DND-41 (cell line): Measurements from ENCODE around the gene TST.

ENCODE experiments used
- ATAC-seq: fragments of 200-7000 bp; cut with Tn5 transposase; 3 replicates; pipeline ENCODE4 v1.9.1; 2021; ENCODE audit warnings: low read depth; ENCODE audit not compliant: insufficient read depth
- DNase-seq: peaks from one replicate; pipeline ENCODE4 v3.0.0-alpha.2; 2020
- H2AFZ ChIP-seq: 2 replicates; pipeline ENCODE4 v1.6.0; 2012; ENCODE audit warnings: low read depth, low read length
- H3K27ac ChIP-seq: 2 replicates; pipeline ENCODE4 v1.5.1; 2012; ENCODE audit warnings: low read length, inconsistent platforms
- H3K27me3 ChIP-seq: fragments of 200-600 bp; sonication (generic); 2 replicates; pipeline ENCODE4 v1.6.0; 2012; ENCODE audit warnings: low read length, mild to moderate bottlenecking, inconsistent platforms; ENCODE audit not compliant: insufficient read depth, poor library complexity
- H3K36me3 ChIP-seq: 2 replicates; pipeline ENCODE4 v1.5.1; 2012; ENCODE audit warnings: low read length, inconsistent platforms; ENCODE audit not compliant: insufficient read depth
- H3K4me1 ChIP-seq: 2 replicates; pipeline ENCODE4 v1.5.1; 2012; ENCODE audit warnings: mild to moderate bottlenecking, low read length; ENCODE audit not compliant: insufficient read depth
- H3K4me2 ChIP-seq: 2 replicates; pipeline ENCODE4 v1.6.0; 2012; ENCODE audit warnings: mild to moderate bottlenecking, moderate library complexity, low read length, inconsistent platforms; ENCODE audit not compliant: insufficient read depth
- H3K4me3 ChIP-seq, 2 experiments: fragments of 200-600 bp in 1 of 2; shearing (Covaris generic) in 1 of 2; 2 replicates each; pipeline ENCODE4 v1.5.1; 2012 to 2016; ENCODE audit warnings: inconsistent platforms in 2 of 2, low read length in 2 of 2, mild to moderate bottlenecking in 2 of 2, low read depth in 1 of 2, moderate library complexity in 1 of 2
- H3K79me2 ChIP-seq: 2 replicates; pipeline ENCODE4 v1.6.0; 2012; ENCODE audit warnings: low read length, inconsistent platforms; ENCODE audit not compliant: insufficient read depth
- H3K9ac ChIP-seq: 2 replicates; pipeline ENCODE4 v1.6.0; 2012; ENCODE audit warnings: low read depth, mild to moderate bottlenecking, inconsistent platforms, low read length, moderate library complexity
- H3K9me3 ChIP-seq: 2 replicates; pipeline ENCODE4 v1.5.1; 2012; ENCODE audit warnings: low read length, moderate library complexity, mild to moderate bottlenecking, inconsistent platforms; ENCODE audit not compliant: insufficient read depth, severe bottlenecking
- H4K20me1 ChIP-seq: 2 replicates; pipeline ENCODE4 v1.6.0; 2012; ENCODE audit warnings: low read length; ENCODE audit not compliant: insufficient read depth
- CTCF ChIP-seq: IDR thresholded peaks from 2 replicates; pipeline ENCODE4 v1.5.1; 2012; ENCODE audit warnings: borderline replicate concordance, low read length, moderate library complexity, mild to moderate bottlenecking; ENCODE audit not compliant: poor library complexity, severe bottlenecking; ENCODE audit errors: extremely low read depth
- EZH2 ChIP-seq: IDR thresholded peaks from 3 replicates; pipeline ENCODE4 v1.6.1; 2012; ENCODE audit warnings: borderline replicate concordance, low read depth, mild to moderate bottlenecking, moderate library complexity, low read length, inconsistent platforms; ENCODE audit not compliant: severe bottlenecking

The TST gene

GRCh38 chr22:36964106-36964505 is 55.1 kb downstream of the TST start:
- Histone ChIP-seq H4K20me1 (no peaks in the 10 kb centered on the region), H2AFZ (no peak overlapping the region), H3K9me3 (no peaks in the 10 kb centered on the region)

GRCh38 chr22:36963302-36963701 is 55.9 kb downstream of the TST start:
- no peak overlapping the region for H2AFZ ChIP-seq
- no peak for TF ChIP-seq CTCF
- no peak for TF ChIP-seq EZH2

More at GRCh38 chr22:36964106-36964505, 55.1 kb downstream of the TST start:
- Histone ChIP-seq H3K36me3 (no peaks in the 10 kb centered on the region), H3K27ac (no peak overlapping the region), H3K4me3 (no peak overlapping the region), H3K9ac (no peak overlapping the region), H3K4me2 (no peak overlapping the region), H3K4me1 (no peaks in the 10 kb centered on the region), H3K79me2 (no peaks in the 10 kb centered on the region), H3K27me3 (peaks cover 13% of the 10 kb centered on the region)
- ATAC-seq = no peak
- TF ChIP-seq CTCF (no peak), EZH2 (no peak)
- no peak for DNase-seq

GRCh38 chr22:36961626-36962025 is 57.6 kb downstream of the TST start:
- Histone ChIP-seq H3K27ac (no peak overlapping the region), H3K4me3 (no peak overlapping the region), H3K79me2 (no peaks in the 10 kb centered on the region), H3K36me3 (no peaks in the 10 kb centered on the region), H3K9ac (no peak overlapping the region), H3K9me3 (peaks cover 1% of the 10 kb centered on the region), H3K4me2 (no peak overlapping the region), H3K27me3 (peaks cover 13% of the 10 kb centered on the region), H4K20me1 (no peaks in the 10 kb centered on the region), H2AFZ (no peak overlapping the region), H3K4me1 (no peaks in the 10 kb centered on the region)
- no peak for ATAC-seq
- TF ChIP-seq EZH2 (no peak), CTCF (no peak)
- DNase-seq = no peak

More at GRCh38 chr22:36963302-36963701, 55.9 kb downstream of the TST start:
- Histone ChIP-seq H3K9me3 (no peaks in the 10 kb centered on the region), H4K20me1 (no peaks in the 10 kb centered on the region), H3K4me3 (no peak overlapping the region), H3K79me2 (no peaks in the 10 kb centered on the region), H3K36me3 (no peaks in the 10 kb centered on the region), H3K27me3 (peaks cover 13% of the 10 kb centered on the region), H3K4me1 (no peaks in the 10 kb centered on the region), H3K9ac (no peak overlapping the region), H3K4me2 (no peak overlapping the region), H3K27ac (no peak overlapping the region)
- DNase-seq = no peak
- no peak for ATAC-seq
